BE2C (cell line): ENCODE measurements around the gene PIM3.
A peak's percentile ranks its signal among the peaks of the same experiment; 100 is the strongest.
"Not testable (repeated sequence)": the region's sequence is repeated elsewhere in the genome, so short reads cannot be mapped to it uniquely, and the experiment has no call there.

Experiments used
- DNase-seq: peaks from one replicate; pipeline ENCODE4 v3.0.0-alpha.2; 2020
- H3K27me3 ChIP-seq: fragments of 250-450 bp; sonication (Bioruptor Pico); 2 replicates; pipeline ENCODE4 v1.5.1; 2020; ENCODE audit warnings: mild to moderate bottlenecking
- H3K36me3 ChIP-seq: fragments of 250-450 bp; sonication (Bioruptor Pico); 2 replicates; pipeline ENCODE4 v1.5.1; 2020; ENCODE audit warnings: mild to moderate bottlenecking
- H3K4me1 ChIP-seq: fragments of 250-450 bp; sonication (Bioruptor Pico); 2 replicates; pipeline ENCODE4 v1.5.1; 2020
- H3K4me3 ChIP-seq: 2 replicates; pipeline ENCODE4 v1.5.1; 2011; ENCODE audit warnings: low read depth, low read length
- H3K9me3 ChIP-seq: fragments of 250-450 bp; sonication (Bioruptor Pico); 2 replicates; pipeline ENCODE4 v1.5.1; 2020
- TF ChIP-seq, protein P1 (sequence below): IDR thresholded peaks from 2 replicates; pipeline ENCODE4 v1.5.1; 2012; ENCODE audit warnings: mild to moderate bottlenecking, low read depth, low read length

Gene PIM3

GRCh38 chr22:49979587-49980264, 19.2 kb downstream of the PIM3 start:
- peak; percentile 56 for DNase-seq
- TF ChIP-seq, protein P1, sequence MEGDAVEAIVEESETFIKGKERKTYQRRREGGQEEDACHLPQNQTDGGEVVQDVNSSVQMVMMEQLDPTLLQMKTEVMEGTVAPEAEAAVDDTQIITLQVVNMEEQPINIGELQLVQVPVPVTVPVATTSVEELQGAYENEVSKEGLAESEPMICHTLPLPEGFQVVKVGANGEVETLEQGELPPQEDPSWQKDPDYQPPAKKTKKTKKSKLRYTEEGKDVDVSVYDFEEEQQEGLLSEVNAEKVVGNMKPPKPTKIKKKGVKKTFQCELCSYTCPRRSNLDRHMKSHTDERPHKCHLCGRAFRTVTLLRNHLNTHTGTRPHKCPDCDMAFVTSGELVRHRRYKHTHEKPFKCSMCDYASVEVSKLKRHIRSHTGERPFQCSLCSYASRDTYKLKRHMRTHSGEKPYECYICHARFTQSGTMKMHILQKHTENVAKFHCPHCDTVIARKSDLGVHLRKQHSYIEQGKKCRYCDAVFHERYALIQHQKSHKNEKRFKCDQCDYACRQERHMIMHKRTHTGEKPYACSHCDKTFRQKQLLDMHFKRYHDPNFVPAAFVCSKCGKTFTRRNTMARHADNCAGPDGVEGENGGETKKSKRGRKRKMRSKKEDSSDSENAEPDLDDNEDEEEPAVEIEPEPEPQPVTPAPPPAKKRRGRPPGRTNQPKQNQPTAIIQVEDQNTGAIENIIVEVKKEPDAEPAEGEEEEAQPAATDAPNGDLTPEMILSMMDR, result peak; percentile 85

DNA sequence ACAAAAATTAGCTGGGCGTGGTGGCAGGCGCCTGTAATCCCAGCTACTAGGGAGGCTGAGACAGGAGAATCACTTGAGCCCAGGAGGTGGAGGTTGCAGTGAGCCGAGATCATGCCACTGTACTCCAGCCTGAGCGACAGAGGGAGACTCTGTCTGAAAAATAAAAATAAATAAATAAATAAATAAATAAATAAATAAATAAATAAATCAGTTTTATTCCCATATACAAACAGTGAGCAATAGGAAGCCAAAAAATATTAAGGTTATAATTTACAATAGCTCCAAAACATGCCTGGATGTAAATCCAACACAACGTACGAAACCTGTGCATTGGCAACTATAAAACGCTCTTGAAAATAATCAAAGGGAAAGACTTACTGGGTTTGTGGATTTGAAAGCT, 21.2 kb downstream of the PIM3 start:
- H3K27me3 ChIP-seq, H3K36me3 ChIP-seq, H3K4me1 ChIP-seq, H3K9me3 ChIP-seq, H3K4me3 ChIP-seq, DNase-seq: not testable (repeated sequence)

More at GRCh38 chr22:49979587-49980264, 19.2 kb downstream of the PIM3 start:
- peaks cover 3% of the 10 kb centered on the region; the same call in 1 of the 2 replicates for H3K9me3 ChIP-seq
- H3K27me3 ChIP-seq, result no peaks in the 10 kb centered on the region
- no peak overlapping the region for H3K4me3 ChIP-seq
- no peaks in the 10 kb centered on the region for H3K4me1 ChIP-seq
- no peaks in the 10 kb centered on the region for H3K36me3 ChIP-seq

DNA sequence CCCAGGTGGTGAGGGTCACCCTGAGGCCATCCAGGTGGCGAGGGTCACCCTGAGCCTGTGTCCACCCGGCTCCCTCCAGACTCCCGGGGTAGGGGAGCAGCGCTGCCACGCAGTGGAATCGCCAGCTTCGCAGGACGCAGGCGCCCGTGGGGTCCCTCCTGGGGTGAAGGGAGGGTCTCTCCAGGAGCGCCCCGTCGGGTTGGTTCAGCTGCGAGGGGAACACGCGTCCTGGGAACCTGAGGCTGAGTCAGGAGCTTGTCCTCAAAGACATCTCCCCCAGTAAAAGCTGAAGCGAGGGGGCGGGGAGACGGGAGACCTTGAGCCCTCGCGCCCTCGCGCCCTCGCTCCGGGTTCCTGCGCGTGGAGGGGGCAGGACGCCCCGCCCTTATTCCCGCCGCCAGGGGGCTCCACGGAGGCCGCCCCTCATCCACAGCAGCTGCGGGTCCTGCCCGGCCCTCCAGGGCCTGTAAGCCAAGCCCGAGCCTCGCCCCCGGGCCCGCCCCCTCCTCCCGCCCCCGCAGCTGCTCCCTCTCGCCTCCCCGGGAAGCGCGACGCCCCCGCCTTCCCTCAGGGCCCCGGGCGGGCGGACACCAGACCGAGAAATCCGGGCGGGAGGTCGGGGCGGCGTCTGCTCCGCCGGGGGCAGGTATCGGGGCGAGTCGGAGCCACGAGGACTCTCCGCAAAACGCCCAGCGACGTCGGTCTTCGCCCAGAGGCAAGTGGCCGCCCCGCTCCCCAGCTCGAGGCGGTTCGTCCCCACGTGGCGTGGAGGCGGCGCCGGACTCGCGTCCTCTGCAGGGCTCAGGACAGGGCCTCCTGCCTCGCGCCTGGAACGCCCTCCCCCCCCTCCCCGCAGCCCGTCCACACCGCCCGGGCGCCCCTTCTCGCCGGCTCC, 22.8 kb downstream of the PIM3 start:
- Histone ChIP-seq H3K36me3 (no peaks in the 10 kb centered on the region), H3K27me3 (no peaks in the 10 kb centered on the region), H3K4me1 (no peaks in the 10 kb centered on the region), H3K9me3 (peaks cover 3% of the 10 kb centered on the region; the same call in 1 of the 2 replicates), H3K4me3 (no peak overlapping the region)
- DNase-seq, result peak; percentile 7
- TF ChIP-seq, protein P1, result no peak

DNA sequence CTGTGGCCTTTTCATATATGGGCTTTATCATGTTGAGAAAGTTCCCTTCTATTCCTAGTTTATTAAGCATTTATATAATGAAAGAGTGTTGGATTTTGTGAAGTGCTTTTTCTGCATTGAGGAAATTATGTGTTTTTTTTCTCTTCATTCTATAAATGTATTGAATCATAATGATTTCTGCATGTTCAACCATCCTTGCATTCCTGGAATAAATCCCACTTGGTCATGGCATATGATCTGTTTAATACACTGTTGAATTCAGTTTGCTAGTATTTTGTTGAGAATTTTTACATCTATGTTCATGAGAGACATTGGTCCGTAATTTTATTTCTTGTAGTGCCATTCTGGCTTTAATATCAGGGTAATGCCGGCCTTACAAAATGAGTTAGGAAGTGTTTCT, 25.8 kb downstream of the PIM3 start:
- Histone ChIP-seq H3K27me3 (no peaks in the 10 kb centered on the region), H3K4me1 (no peaks in the 10 kb centered on the region), H3K36me3 (no peaks in the 10 kb centered on the region), H3K4me3 (no peak overlapping the region), H3K9me3 (peaks cover 6% of the 10 kb centered on the region)
- TF ChIP-seq, protein P1, result no peak
- no peak for DNase-seq

- not testable (repeated sequence) for H3K4me1 ChIP-seq, H3K27me3 ChIP-seq, H3K36me3 ChIP-seq, H3K9me3 ChIP-seq, DNase-seq, H3K4me3 ChIP-seq
These were observed 29.3 kb downstream of the PIM3 start for GRCh38 chr22:49989826-49990225.

- Histone ChIP-seq H3K9me3 (peaks cover 4% of the 10 kb centered on the region; the same call in 1 of the 2 replicates), H3K27me3 (no peaks in the 10 kb centered on the region), H3K4me1 (no peaks in the 10 kb centered on the region), H3K36me3 (no peaks in the 10 kb centered on the region), H3K4me3 (no peak overlapping the region)
- no peak for DNase-seq
- TF ChIP-seq, protein P1, result no peak
These were observed 30.6 kb downstream of the PIM3 start for GRCh38 chr22:49991167-49991566.
